ENCODE results near the gene EVL.

EVL gene

DNA sequence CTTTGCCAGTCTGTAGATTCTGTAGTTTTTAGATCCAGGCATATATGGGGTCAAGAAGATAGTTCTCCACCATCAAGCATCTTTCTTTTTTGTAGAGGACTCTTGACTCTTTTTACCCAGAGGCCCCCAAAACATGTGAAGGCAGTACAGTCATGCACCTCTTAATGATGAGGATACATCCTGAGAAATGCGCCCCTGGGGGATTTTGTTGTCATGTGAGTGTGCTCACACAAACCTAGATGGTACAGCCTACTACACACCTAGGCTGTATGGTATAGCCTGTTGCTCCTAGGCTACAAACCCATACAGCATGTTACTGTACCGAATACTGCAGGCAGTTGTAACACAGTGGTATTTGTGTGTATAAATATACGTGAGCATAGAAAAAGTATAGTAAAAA, 23.0 kb downstream of the EVL start:
- DNase-seq: no peak

DNA sequence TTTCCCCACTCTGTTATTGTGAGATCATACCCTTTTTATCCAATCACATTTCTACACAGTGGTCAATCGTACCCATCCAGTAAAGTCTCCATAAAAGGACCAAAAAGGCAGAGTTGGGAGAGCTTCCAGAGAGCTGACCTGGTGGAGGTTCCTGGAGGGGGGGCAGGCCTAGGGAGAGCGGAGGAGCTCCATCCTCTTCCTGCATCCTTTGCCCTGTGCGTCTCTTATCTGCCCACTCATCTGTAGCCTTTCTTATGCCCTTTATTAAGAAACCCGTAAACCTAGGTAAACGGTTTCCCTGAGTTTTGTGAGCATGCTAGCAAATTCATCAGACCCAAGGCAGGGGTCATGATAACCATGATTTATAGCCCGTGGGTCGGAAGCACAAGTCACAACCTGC, 26.2 kb downstream of the EVL start:
- DNase-seq: no peak

DNA sequence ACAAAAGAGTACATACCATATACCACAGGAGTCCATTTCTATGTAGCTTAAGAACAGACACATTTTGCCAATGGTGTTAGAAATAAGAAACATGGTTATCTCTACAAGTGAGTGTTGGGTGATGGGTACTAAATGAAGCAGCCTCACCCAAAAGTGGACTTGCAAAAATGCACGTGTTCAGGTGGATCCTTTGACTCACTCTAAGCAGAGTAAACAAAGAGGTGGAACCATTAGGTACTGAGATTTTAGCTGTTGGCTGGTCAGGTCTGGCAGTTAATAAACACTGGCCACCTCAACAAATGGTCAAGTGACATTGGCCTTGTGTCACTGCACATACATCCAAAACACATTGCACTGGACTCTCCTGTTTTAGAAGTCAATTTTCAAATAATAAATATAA, 27.6 kb downstream of the EVL start:
- DNase-seq: no peak

DNA sequence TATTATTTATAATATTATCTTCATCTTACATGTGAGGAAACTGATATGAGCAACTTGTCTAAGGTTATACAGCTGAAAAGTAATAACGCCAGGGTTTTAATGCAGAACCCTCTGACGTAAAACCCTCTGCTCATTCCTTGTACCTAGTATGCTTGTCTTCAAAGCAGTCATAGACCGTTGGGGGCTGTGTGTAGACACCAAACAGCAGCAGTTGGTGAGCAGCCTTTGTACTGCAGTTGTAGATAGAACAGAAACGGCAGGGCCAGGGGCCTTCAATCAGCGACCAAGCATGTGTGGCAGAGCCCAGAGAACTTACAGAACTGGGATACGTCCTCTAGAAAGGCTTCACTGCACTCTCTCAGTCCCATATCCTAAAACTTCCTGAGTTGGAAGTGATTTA, 28.1 kb downstream of the EVL start:
- DNase-seq: no peak

DNA sequence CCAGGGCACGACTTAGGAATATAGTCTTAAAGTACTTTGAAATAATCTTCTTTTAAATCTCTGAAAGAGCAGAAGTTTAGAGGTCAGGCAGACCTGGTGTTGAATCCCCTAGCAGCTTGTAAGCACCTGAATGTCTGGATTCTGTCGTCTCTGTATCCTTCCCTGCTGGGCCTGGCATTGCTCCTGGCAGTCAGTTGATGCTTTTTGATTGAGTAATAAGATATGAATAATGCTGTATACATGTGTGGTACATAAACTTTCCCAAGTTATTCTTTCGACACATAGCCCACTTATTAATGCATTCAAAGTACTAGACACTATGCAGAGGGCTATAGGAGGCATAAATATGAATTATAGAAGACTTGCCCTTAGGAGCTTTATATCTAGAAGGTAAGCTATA, 31.4 kb downstream of the EVL start:
- peak; percentile 1 for DNase-seq

DNA sequence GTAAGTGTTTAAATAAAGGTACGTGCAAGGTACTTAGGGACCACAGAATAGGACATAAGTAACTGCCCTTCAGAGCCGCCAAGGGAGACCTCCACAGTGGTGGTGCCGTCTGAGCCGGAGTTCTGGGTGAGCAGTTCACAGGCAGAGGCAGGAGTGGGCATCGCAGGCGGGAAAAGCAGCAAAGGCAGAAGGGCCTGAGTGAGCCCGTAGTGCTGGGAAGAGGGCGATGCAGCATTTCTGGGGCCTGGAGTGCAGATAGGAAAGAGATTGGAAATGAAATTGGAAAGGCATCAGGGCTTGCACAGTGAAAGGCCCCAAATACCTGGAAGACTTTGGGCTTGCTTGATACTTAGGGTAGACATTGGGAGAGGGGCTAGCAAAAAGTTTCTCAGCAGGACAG, 32.9 kb downstream of the EVL start:
- peak; percentile 8 for DNase-seq

DNA sequence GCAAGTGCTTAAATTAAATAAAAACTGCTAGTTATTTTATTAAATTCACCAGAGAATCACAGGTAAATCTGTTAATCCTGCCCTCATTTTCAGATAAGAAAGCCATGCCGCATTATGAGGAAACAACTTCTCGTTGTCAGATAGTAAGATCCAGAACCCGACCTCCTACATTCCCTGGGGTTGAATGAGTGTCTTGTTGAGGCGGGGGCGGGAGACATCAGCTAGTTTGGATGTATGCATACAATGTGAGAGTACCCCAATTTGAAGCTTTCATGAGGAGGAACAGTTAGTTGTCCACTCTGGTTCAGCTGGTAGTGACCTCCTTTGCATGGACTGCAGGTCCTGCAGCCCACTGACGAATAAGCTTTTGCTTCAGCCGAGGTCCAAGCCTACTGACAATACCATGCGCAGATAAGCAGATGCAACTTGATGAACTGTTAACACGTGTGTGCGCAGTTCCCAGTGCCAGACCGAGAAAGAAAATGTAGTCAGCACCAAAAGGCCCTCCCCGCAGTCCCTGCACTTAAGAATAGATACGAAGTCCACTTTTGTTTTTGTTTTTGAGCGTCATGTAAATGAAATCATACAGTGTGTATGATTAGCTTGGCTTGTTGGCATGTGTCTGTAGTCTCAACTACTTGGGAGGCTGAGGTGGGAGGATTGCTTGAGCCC, 34.9 kb downstream of the EVL start:
- DNase-seq: peak; percentile 3

DNA sequence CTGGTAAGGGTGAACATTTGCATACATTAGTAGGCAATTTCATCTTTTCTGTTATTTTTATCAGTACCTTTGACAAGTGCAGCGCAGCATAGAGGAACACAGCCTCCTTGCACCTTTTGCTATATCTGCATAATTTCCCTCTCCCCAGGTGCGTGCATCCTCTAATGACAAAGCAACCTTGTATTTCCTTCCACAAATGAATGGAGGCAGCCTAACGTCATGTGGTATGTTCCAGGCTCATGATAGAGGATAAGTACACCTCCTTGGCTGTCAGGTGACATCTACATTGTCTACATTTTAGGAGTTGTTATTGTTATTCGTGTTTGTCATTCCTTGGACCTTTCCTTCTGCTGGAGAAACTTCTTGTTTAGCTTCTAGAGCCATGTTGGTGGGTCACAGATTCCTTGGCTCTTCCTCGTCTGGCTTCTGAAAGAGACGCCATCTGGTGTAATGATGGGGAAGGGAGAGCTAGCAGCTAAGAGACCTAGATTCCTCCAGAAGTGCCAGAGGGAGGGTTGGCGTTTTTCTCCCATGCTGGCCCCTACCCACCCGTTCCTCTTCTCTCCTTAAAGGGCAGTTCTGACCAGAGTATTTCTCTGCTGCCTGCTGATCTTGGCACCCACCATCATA, 37.0 kb downstream of the EVL start:
- DNase-seq: peak; percentile 10

DNA sequence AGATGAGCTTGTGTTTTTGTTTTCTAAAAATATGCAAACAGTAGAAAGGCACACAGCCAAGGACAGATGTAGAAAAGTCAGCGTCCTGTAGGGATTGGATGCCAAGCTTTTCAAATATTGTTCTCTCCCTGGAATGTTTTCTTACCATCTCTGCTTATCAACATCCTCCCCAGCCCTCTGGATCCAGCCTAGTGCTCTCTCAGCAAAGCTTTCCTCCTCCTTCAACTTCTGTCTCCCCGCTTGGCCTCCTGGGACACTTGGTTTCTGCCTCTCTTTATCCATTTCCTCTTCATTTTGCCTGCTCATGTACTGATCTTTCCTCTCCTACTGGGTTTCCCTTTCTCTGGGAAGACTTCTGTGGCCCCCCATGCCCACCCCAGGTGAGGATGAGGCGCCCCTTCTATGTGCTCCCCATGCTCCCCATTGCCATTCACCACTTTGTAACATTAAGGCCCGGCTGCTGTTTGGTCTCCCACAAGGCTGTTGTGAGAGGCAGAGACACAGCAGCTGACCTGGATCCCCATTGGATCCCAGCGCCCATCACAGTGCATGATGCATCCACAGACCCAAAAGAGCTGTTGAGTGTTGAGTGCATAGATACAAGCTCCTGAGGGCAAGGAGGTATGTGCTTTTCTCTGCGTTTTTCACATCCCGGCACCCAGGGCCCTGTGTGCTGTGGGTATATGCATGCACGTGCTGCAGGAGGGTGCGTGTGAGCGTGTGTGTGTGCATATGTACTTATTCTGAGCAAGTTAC, 38.2 kb downstream of the EVL start:
- DNase-seq: peak; percentile 51

DNA sequence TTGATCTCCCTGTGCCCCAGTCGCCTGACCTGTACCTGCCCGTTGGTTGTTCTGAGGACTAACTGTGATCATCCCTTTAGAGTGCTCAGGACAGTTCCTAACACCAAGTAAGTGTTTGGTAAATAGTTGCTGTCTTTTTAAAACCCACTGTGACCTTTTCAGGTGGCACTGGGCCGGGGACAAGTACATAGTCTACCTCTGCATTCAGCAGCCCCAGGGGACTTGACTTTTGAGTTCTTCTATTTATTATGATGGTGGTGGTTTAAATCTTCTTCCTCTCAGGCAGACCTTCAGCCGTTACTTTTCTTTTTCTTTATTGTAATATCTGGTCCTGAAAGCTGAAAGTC, 38.8 kb downstream of the EVL start:
- no peak for DNase-seq

DNA sequence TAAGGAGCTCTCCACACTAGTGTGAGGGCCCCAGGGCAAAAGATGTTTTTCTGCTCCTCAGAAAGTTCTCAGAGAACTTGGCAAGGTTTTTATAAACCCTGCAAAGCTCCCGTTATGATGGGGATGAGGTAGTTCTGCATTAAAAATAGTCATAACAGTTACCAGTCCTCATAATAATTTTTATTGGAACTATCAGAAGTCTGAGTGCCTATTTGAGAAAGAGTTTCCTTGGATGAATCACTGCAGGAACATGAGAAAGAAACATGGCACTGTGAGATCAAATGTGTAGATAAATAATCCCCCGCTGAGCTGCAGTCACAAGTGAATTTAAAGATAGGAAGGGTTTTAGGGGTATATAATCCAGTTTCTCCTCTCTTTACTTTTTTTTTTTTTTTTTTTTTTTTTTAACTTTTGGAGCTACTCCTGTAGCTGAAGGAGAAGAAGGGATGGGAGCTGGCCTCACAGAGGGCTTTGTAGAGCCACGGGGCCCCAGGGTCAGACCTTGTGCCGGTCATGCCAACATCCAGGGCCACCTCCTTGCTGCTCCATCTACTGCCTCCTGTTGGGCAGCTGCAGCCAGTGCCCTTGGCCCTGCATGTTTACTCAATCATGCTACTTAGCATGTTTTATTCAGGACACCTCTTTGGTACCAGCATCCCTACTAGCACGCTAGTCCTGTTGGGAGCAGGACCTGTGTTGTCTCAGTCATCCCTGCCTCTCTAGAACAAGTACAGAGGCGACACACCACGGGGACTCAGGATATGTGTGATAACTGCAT, 39.5 kb downstream of the EVL start:
- DNase-seq: peak; percentile 11

DNA sequence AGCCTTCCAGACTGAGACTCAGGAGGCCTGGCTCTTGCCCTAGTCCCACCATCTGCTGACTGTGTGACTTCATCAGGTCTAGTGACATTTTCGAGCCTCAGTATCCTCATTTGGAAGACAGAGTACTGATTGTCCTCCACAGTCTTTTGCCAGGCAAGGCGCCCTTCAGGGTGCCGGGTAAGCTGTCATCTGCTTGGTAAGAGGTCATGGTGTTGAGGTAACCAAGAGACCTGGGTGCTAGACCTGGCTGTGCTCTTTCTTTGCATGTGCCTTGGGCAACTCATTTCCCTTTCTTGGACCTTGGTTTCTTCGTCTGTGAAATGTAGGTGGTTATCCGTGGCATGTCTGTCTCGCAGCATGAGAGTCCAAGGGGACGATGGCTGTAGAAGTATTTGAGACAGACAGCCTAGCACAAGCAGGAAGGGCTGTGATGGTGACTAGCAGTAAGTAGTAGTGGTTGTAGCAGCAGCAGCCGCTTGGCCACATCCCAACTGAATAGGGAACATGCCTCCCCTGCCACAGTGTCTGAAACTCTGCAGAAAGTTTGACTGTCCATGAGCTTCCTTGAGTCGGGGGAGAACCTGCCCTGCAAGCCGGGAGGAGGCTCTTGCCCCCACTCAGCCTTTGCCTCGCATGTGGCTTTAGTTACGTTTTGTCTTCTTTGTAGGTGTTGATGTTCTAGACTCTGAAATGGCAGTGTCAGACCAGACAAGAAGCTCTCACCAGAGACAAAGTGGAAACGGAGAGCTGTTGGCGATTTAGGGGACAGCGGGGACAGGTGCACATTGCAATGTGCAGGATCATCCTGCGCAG, 40.3 kb downstream of the EVL start:
- peak; percentile 55 for DNase-seq

DNA sequence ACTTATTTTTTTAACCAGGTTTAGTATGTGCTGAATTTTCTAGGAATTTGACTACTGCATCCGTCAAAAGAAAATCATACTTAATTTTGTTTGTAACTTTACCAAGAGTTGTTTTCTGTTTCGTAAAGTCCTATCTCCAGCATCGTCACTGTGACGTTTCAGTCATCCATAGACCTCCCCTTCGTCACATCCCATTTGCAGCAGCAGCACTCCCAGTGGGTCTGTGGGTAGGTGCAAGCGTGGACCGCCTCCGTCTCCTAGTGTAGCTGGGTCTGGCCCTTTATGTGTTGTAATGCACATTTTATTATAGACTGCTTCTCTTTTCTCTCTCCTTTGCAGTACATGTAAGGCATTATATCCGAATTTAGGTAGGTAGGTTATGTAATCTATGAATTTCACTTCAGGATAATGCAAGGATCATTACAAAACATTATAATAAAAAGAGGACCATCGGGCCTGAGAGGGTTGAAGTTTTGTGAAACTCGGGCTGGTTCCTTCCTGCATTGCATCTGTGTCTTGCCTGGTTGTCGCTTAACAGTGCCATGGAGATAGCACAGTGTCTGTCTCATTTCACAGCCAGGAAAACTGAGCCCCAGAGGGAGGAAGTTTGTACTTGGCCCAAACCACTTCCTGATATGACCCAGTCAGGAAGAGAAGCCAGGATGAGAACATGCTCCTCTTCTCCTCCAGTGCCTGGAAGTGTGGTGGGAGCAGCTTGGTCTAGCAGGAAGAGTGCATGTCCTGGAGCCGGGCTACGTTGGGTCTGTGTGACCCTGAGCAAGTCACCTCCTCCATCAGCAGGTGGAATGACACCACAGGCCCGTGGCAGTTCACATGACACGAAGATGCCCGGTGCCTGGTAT, 41.3 kb downstream of the EVL start:
- DNase-seq: peak; percentile 51

DNA sequence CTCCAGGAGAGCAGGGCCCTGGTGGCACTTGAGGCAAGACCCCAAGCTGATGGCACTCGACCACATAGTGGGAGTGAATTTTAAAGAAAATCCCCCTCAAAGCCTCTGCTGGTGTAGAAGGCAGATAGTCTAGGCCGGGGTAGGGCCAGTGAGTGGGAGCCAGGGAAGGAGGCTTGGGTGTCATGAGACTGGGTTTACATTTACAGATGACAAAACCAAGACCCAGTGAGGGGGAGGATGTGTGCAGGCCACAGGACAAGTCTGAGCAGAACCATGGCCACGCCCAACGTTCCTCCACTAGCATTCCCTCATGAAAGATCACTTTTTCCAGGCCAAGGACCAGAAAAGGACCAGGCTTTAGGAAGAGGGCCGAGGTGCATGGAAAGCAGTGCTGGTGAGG, 42.0 kb downstream of the EVL start:
- DNase-seq: peak; percentile 25

DNA sequence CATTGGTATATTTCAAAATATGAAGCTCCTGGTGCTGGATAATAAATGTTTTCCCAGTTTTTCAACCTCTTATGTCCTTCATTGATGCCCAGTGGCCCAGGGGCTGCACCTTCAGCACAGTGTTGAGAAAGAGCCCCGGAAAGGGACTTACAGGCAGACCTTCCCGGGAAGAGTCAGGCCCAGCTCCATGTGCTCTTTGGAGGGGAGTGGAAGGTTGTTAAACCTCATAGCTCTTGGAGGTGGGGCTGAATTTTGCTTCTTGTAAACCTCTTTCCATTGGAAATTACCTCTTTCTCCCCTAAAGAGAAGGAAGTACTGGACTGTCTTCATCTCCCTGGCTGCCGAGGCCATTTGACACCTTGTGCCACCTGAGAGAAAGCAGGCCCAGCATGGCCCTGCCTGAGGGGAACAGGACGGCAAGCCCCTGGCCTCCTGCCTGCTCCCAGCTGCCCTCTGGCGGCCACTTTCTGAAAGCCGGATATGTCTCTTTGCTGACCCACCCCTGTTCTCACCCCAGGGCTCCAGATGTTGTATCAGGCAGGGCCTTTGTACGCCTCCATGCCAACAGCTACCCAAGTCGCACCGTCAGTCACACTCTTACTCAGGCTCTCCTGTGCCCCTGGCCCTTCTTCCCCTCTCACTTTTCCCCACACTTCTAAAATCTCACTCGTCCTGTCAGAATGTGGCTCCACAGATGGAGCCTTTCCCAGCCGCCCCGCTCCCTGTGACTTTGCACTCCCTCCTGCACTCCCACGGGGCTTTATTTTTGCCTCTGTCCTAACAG, 43.0 kb downstream of the EVL start:
- peak; percentile 92 for DNase-seq

DNA sequence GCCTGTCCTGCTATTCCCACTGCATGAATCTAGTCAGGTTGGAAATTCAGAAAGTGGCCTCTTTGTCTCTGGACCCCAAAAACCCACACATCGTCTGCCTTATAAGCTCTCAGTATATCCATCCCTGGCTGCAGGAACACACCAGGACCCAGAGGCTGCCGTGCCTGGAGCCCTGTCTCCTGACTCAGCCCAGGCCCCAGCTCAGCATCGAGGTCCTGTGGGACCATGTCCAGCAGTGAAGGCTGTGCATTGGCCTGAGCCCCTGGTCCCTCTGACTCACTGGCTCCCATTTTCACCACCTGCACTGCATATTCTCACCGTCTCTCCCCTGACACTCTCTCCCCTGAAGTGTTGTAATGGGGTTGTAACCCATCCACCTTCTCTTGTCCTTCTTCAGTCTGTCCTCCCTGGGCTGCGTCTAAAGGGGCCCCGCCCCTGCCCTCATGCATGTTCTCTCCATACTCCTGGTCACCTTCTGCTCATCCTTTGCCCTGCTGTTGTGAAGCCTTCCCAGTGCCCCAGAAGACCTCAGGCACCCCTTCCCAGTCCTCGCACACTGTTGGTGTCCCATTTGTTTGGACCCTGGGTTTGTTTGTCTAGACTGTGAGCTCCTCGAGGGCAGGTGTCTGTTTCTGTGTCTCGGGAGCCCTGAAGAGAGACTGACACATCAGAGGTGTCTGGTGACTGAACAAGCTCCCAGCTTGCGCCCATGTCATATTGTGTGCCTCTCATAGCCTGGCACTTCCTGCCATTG, 43.8 kb downstream of the EVL start:
- DNase-seq: peak; percentile 11

DNA sequence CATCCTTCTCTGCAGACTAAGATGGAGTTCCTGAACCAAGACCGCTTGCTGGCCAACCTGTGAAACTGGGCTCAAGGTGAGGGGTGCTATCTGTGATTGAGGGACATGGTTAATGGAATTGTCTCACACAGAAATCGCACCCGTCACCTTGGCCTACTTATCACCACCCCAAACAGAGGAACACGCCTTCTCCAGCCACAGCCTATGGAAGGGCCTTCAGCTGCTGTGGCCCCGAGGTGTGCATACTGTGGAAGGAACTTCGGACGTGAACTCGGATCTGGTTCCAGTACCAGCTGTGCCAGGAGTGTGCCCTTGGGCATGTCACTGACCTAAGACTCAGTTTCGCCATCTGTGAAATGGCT, 44.4 kb downstream of the EVL start:
- DNase-seq: no peak

DNA sequence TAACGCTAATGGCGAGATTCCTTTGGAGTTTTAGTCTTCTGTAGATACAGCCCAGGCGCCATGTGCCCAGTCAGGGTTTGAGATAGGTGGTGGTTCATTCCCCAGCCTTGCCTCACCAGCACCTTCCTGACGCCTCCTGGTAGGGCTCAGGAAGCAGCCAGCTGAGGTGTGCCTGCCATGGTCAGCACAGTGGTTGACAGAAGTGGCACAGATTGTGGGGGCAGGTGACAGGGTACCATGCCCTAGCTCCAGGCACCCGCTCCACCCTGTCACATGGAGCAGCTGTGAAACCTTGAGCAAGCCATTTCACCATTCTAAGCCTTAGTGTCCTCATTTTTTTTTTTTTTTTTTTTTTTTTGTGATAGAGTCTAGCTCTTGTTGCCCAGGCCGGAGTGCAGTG, 45.6 kb downstream of the EVL start:
- peak; percentile 3 for DNase-seq

DNA sequence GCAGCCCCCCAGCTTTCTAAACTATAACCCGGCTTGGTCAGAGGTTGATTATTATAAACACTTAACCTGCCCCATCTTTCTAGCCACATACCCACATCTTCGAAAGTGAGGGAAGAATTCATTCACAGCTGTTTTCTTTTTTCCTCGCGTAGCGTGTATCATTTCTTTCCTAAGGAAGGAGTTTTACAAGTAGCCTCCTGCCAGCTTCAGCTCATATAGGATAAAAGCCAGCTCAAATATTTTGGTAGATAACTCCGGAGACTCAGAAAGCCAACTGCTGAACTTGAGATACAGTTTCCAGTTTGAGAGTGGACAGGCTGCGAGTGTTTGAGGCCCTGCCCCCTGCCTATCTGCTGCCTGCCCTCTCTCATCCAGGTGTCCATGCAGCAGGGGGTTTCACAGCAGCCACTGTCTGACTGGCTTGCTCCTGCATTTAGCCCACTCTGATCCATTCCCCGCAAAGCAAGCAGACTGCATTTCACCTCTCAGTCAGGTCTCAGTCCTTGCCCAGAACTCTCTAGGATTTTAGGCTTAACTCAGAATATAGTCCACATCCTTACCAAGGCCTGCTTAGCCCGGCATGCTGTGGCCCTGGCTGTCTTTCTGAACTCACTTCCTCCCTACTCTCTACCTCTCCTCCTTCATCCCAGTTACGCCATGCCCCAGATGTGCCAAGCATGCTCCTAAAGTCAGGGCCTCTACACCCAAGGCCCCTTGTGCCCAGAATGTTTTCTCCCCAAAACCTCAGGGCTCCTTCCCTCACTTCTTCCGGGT, 46.9 kb downstream of the EVL start:
- no peak for DNase-seq

Data from CD4-positive, alpha-beta T cell treated with Interleukin-17A for 4 hours (primary cell).